Stimulated activated CD4-positive, alpha-beta T cell treated with anti-CD3 and anti-CD28 coated beads, TNF-alpha, amount 100 ng/mL, for 48 hours (primary cell): ENCODE results near the gene PCDH1.

Source experiments
- DNase-seq, 3 donors: peaks; one replicate each; pipeline ENCODE4 v3.0.0-alpha.2; 2020; ENCODE audit warnings: low read depth in 3 of 3

PCDH1 gene

GRCh38 chr5:141878186-141878710 is at the start of gene PCDH1:
Gene PCDH1, minus strand, starts transcription at chr5:141878410. Its CDS starts 148 bp downstream, at chr5:141878262.
- no peak for DNase-seq

- DNase-seq = no peak
Observed at GRCh38 chr5:141926434-141926833, 48.2 kb upstream of the PCDH1 start.

GRCh38 chr5:141923448-141924313 is 45.5 kb upstream of the PCDH1 start, which contains the start of gene DELE1:
Gene DELE1, plus strand, starts transcription at chr5:141923871. Its CDS starts 71 bp downstream, at chr5:141923942.
- peak; percentile 86 to 95 (median 92) for DNase-seq

- peak in 1 of 3 donors; percentile 10 for DNase-seq
Observed at GRCh38 chr5:141922827-141923447, 44.7 kb upstream of the PCDH1 start.

- no peak for DNase-seq
Observed at GRCh38 chr5:141920771-141921170, 42.6 kb upstream of the PCDH1 start.

GRCh38 chr5:141919218-141920119 is 41.3 kb upstream of the PCDH1 start:
- no peak for DNase-seq

GRCh38 chr5:141917760-141918159 is 39.5 kb upstream of the PCDH1 start:
- DNase-seq = no peak

- DNase-seq = no peak
Observed at GRCh38 chr5:141916522-141916921, 38.3 kb upstream of the PCDH1 start.

- no peak for DNase-seq
Observed at GRCh38 chr5:141915881-141916336, 37.7 kb upstream of the PCDH1 start.

- no peak for DNase-seq
Observed at GRCh38 chr5:141914797-141915196, 36.6 kb upstream of the PCDH1 start.

- DNase-seq = no peak
Observed at GRCh38 chr5:141914199-141914743, 36.1 kb upstream of the PCDH1 start.

- no peak for DNase-seq
Observed at GRCh38 chr5:141913560-141914198, 35.5 kb upstream of the PCDH1 start.

- DNase-seq = no peak
Observed at GRCh38 chr5:141910271-141910673, 32.1 kb upstream of the PCDH1 start.

GRCh38 chr5:141909212-141909611 is 31.0 kb upstream of the PCDH1 start:
- no peak for DNase-seq

- no peak for DNase-seq
Observed at GRCh38 chr5:141908796-141909195, 30.6 kb upstream of the PCDH1 start.

- no peak for DNase-seq
Observed at GRCh38 chr5:141906972-141907371, 28.8 kb upstream of the PCDH1 start.

GRCh38 chr5:141906517-141906916 is 28.3 kb upstream of the PCDH1 start:
- no peak for DNase-seq

GRCh38 chr5:141904551-141904950 is 26.3 kb upstream of the PCDH1 start:
- no peak for DNase-seq

GRCh38 chr5:141903261-141903660 is 25.1 kb upstream of the PCDH1 start:
- no peak for DNase-seq

- no peak for DNase-seq
Observed at GRCh38 chr5:141902015-141902814, 24.0 kb upstream of the PCDH1 start.
